Osteoblast (primary cell): ENCODE results near the gene ARHGAP6. TPM values are rescaled to one million over a fixed set of nuclear protein-coding genes. Genes with fewer than 3 reads are reported as not detected.

Experiments
- DNase-seq: peaks from one replicate; pipeline ENCODE4 v3.0.0; 2011; ENCODE audit warnings: low spot score, mixed read lengths; ENCODE audit not compliant: insufficient read length; ENCODE audit errors: missing footprints
- H2AFZ ChIP-seq: 2 replicates; pipeline ENCODE4 v1.6.0; 2011; ENCODE audit warnings: mild to moderate bottlenecking, low read length
- H3K27ac ChIP-seq: 2 replicates; pipeline ENCODE4 v1.5.1; 2011; ENCODE audit warnings: mild to moderate bottlenecking, low read depth, low read length, moderate library complexity
- H3K27me3 ChIP-seq: 2 replicates; pipeline ENCODE4 v1.6.0; 2012; ENCODE audit warnings: mild to moderate bottlenecking, control low read depth, inconsistent platforms, low read length, moderate library complexity; ENCODE audit not compliant: insufficient read depth
- H3K36me3 ChIP-seq: 2 replicates; pipeline ENCODE4 v1.5.1; 2011; ENCODE audit warnings: mild to moderate bottlenecking, low read length, control low read depth, moderate library complexity; ENCODE audit not compliant: insufficient read depth
- H3K4me1 ChIP-seq: 2 replicates; pipeline ENCODE4 v1.5.1; 2011; ENCODE audit warnings: mild to moderate bottlenecking, low read length, control low read depth, moderate library complexity; ENCODE audit not compliant: insufficient read depth
- H3K4me2 ChIP-seq: 2 replicates; pipeline ENCODE4 v1.6.0; 2011; ENCODE audit warnings: mild to moderate bottlenecking, low read length; ENCODE audit not compliant: insufficient read depth
- H3K4me3 ChIP-seq: fragments of 200-600 bp; sonication (generic); 3 replicates; pipeline ENCODE4 v1.5.1; 2012; ENCODE audit warnings: mild to moderate bottlenecking, low read length, inconsistent platforms; ENCODE audit not compliant: insufficient read depth
- H3K79me2 ChIP-seq: 2 replicates; pipeline ENCODE4 v1.6.0; 2012; ENCODE audit warnings: mild to moderate bottlenecking, low read length, control low read depth, inconsistent platforms; ENCODE audit not compliant: insufficient read depth
- H3K9me3 ChIP-seq: 2 replicates; pipeline ENCODE4 v1.5.1; 2011; ENCODE audit warnings: low read depth, low read length, control low read depth
- H4K20me1 ChIP-seq: 2 replicates; pipeline ENCODE4 v1.6.0; 2012; ENCODE audit warnings: mild to moderate bottlenecking, low read length, control low read depth; ENCODE audit not compliant: insufficient read depth
- CTCF ChIP-seq: IDR thresholded peaks from 2 replicates; pipeline ENCODE4 v1.5.1; 2011; ENCODE audit warnings: mild to moderate bottlenecking, low read depth, low read length, moderate library complexity; ENCODE audit errors: extremely low read depth
- total RNA-seq: library from RNA; depleted of rRNA; stranded (reverse); fragments of >200 nt; gene quantifications from 2 replicates; pipeline ENCODE4 v1.2.3, GENCODE V29; 2012

ARHGAP6 gene
- total RNA-seq, 1 donor, result 2.2 TPM

- Histone ChIP-seq H2AFZ (no peak overlapping the region), H3K4me2 (no peak overlapping the region), H3K27ac (no peak overlapping the region), H4K20me1 (no peaks in the 10 kb centered on the region), H3K36me3 (no peaks in the 10 kb centered on the region), H3K27me3 (no peaks in the 10 kb centered on the region), H3K9me3 (no peaks in the 10 kb centered on the region), H3K4me1 (no peaks in the 10 kb centered on the region), H3K79me2 (no peaks in the 10 kb centered on the region), H3K4me3 (no peak overlapping the region)
- TF ChIP-seq CTCF, result no peak
- DNase-seq, result no peak
Measured at GRCh38 chrX:11566173-11566572, 99.5 kb downstream of the ARHGAP6 start.

- no peak overlapping the region for H3K4me3 ChIP-seq
- no peak overlapping the region for H3K4me2 ChIP-seq
- no peak for DNase-seq
- no peak overlapping the region for H3K27ac ChIP-seq
- H3K79me2 ChIP-seq, result no peaks in the 10 kb centered on the region
- no peaks in the 10 kb centered on the region for H3K9me3 ChIP-seq
- no peak overlapping the region for H2AFZ ChIP-seq
- H3K36me3 ChIP-seq, result no peaks in the 10 kb centered on the region
- H3K4me1 ChIP-seq, result no peaks in the 10 kb centered on the region
- no peak for TF ChIP-seq CTCF
- H4K20me1 ChIP-seq, result no peaks in the 10 kb centered on the region
- H3K27me3 ChIP-seq, result no peaks in the 10 kb centered on the region
Measured at GRCh38 chrX:11564546-11564945, 101.2 kb downstream of the ARHGAP6 start.

GRCh38 chrX:11562570-11562969 lies 103.2 kb downstream of the ARHGAP6 start:
- H3K27me3 ChIP-seq, result no peaks in the 10 kb centered on the region
- H3K79me2 ChIP-seq, result no peaks in the 10 kb centered on the region
- no peaks in the 10 kb centered on the region for H4K20me1 ChIP-seq
- H3K4me2 ChIP-seq, result no peak overlapping the region
- H3K4me3 ChIP-seq, result no peak overlapping the region
- no peak for DNase-seq
- no peaks in the 10 kb centered on the region for H3K36me3 ChIP-seq
- no peak overlapping the region for H2AFZ ChIP-seq
- TF ChIP-seq CTCF, result no peak
- H3K4me1 ChIP-seq, result no peaks in the 10 kb centered on the region
- no peak overlapping the region for H3K27ac ChIP-seq
- H3K9me3 ChIP-seq, result no peaks in the 10 kb centered on the region

GRCh38 chrX:11558972-11559371 lies 106.7 kb downstream of the ARHGAP6 start:
- H3K27me3 ChIP-seq, result no peaks in the 10 kb centered on the region
- H3K4me1 ChIP-seq, result no peaks in the 10 kb centered on the region
- H3K79me2 ChIP-seq, result no peaks in the 10 kb centered on the region
- no peak overlapping the region for H2AFZ ChIP-seq
- no peak overlapping the region for H3K4me3 ChIP-seq
- H3K9me3 ChIP-seq, result no peaks in the 10 kb centered on the region
- H3K27ac ChIP-seq, result no peak overlapping the region
- no peaks in the 10 kb centered on the region for H4K20me1 ChIP-seq
- no peak overlapping the region for H3K4me2 ChIP-seq
- peak; percentile 3 for DNase-seq
- TF ChIP-seq CTCF, result peak; percentile 28
- no peaks in the 10 kb centered on the region for H3K36me3 ChIP-seq
